Suprapubic skin (tissue), 3 donors: Measurements from ENCODE around the gene PRM2.

ENCODE experiments used
- POLR2AphosphoS5 ChIP-seq, 3 donors: sonication (generic); formaldehyde crosslinking; IDR thresholded peaks; one replicate each; pipeline ENCODE4 v1.6.1; 2017; ENCODE audit warnings: antibody characterized with exemption in 3 of 3
- TF ChIP-seq, protein P1 (sequence below), 2 donors: fragments of 200-600 bp in 1 of 2; fragments of 450-650 bp in 1 of 2; sonication (generic) in 1 of 2; IDR thresholded peaks; one replicate each; pipeline ENCODE4 v1.5.1; 2016 to 2019; ENCODE audit warnings: antibody characterized with exemption in 2 of 2, mild to moderate bottlenecking in 1 of 2, moderate library complexity in 1 of 2

GRCh38 chr16:11289202-11289601 is 12.9 kb upstream of the PRM2 start:
- TF ChIP-seq, protein P1, sequence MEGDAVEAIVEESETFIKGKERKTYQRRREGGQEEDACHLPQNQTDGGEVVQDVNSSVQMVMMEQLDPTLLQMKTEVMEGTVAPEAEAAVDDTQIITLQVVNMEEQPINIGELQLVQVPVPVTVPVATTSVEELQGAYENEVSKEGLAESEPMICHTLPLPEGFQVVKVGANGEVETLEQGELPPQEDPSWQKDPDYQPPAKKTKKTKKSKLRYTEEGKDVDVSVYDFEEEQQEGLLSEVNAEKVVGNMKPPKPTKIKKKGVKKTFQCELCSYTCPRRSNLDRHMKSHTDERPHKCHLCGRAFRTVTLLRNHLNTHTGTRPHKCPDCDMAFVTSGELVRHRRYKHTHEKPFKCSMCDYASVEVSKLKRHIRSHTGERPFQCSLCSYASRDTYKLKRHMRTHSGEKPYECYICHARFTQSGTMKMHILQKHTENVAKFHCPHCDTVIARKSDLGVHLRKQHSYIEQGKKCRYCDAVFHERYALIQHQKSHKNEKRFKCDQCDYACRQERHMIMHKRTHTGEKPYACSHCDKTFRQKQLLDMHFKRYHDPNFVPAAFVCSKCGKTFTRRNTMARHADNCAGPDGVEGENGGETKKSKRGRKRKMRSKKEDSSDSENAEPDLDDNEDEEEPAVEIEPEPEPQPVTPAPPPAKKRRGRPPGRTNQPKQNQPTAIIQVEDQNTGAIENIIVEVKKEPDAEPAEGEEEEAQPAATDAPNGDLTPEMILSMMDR (IDR thresholded peaks at IDR 0.05): no peak
- no peak for TF ChIP-seq POLR2AphosphoS5 (IDR thresholded peaks at IDR 0.05)
